Stomach (tissue), 9 donors: ENCODE measurements around the gene CYP2A13. TPM values are rescaled to one million over a fixed set of nuclear protein-coding genes. Genes with fewer than 3 reads are reported as not detected.

ENCODE experiments used
- DNase-seq, 2 donors: peaks; one replicate each; pipeline versions ENCODE4 v3.0.0 to v3.0.0-alpha.2; 2013 to 2019
- H3K27ac ChIP-seq, 5 donors: fragments of 200-600 bp in 4 of 5; sonication (generic) in 4 of 5; one replicate each; pipeline ENCODE4 v1.5.1; 2013 to 2019; ENCODE audit warnings: mild to moderate bottlenecking in 1 of 5, moderate library complexity in 1 of 5
- H3K27me3 ChIP-seq, 3 donors: fragments of 200-600 bp; sonication (generic); one replicate each; pipeline ENCODE4 v1.5.1; 2017 to 2019; ENCODE audit warnings: mixed run types in 1 of 3
- H3K36me3 ChIP-seq, 4 donors: fragments of 200-600 bp; sonication (generic); 1 replicate in 3 of 4; 2 replicates in 1 of 4; pipeline ENCODE4 v1.5.1; 2016 to 2019
- H3K4me1 ChIP-seq, 4 donors: fragments of 200-600 bp; sonication (generic); one replicate each; pipeline ENCODE4 v1.5.1; 2016 to 2019
- H3K4me3 ChIP-seq, 4 donors: fragments of 200-600 bp; sonication (generic) in 3 of 4; one replicate each; pipeline ENCODE4 v1.5.1; 2016 to 2019; ENCODE audit warnings: mild to moderate bottlenecking in 1 of 4
- H3K9me3 ChIP-seq, 4 donors: fragments of 200-600 bp; sonication (generic); one replicate each; pipeline ENCODE4 v1.5.1; 2016 to 2019
- EP300 ChIP-seq: sonication (generic); formaldehyde crosslinking; IDR thresholded peaks from one replicate; pipeline ENCODE4 v1.6.1; 2017; ENCODE audit warnings: antibody characterized with exemption
- POLR2A ChIP-seq, 4 donors: fragments of 450-650 bp; IDR thresholded peaks; one replicate each; pipeline ENCODE4 v1.6.1; 2016; ENCODE audit warnings: antibody characterized with exemption in 4 of 4, control low read depth in 2 of 4, mild to moderate bottlenecking in 1 of 4, moderate library complexity in 1 of 4
- POLR2AphosphoS5 ChIP-seq, 3 donors: sonication (generic); formaldehyde crosslinking; IDR thresholded peaks; one replicate each; pipeline ENCODE4 v1.6.1; 2016; ENCODE audit warnings: antibody characterized with exemption in 3 of 3
- WGBS, 5 donors: extraction: QIAGEN DNeasy Blood & Tissue Kit in 3 of 5; methylation state at CpG; one replicate each; pipeline versions ENCODE4 v1.1.5 to v1.1.7; 2013 to 2018; 5-methylcytosine and 5-hydroxymethylcytosine counted together
- intact Hi-C: fragments of 100-400 bp; cut with DNase I; formaldehyde crosslinking; loops from one replicate; pipeline ENCODE4 v1.15.1; 2023; ENCODE audit warnings: low total_unique reads
- polyA plus RNA-seq, 3 donors: library from polyadenylated mRNA; stranded (reverse); fragments of 200-250 nt; gene quantifications; one replicate each; pipeline ENCODE4 v1.2.3, GENCODE V29; 2013
- total RNA-seq, 5 donors: library from RNA; depleted of rRNA; stranded (reverse); fragments of >200 nt; gene quantifications; one replicate each; pipeline versions ENCODE4 v1.1.0 to v1.2.3, GENCODE V29; 2014 to 2016
- TF ChIP-seq, protein P1 (sequence below), 7 experiments: fragments of 450-650 bp in 4 of 7; fragments of 200-600 bp in 3 of 7; sonication (generic) in 3 of 7; IDR thresholded peaks; one replicate each; pipeline ENCODE4 v1.5.1; 2016 to 2019; ENCODE audit warnings: antibody characterized with exemption in 7 of 7, control low read depth in 2 of 7, mild to moderate bottlenecking in 1 of 7
- donor health status: healthy with polysubstance abuse.
- donor health status: Bipolar disorder and iron deficiency.
- donor health status: healthy.

Gene CYP2A13
- total and polyA plus RNA-seq, 8 donors = not detected

DNA sequence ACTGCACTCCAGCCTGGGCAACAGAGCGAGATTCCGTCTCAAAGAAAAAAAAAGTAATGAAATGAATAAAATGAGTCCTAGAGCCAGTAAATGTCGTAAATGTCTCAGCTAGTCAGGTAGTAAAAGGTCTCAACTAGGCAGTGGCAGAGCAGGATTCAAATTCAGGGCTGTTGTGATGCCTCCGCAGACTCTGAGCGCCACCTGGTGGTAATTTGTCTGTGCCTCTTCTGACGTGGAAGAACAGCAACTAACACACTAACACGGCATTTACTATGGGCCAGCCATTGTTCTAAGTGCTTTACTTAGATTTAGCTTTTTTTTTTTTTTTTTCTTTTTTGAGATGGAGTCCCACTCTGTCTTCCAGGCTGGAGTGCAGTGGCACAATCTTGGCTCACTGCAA, 56.2 kb downstream of the CYP2A13 start:
- H3K4me3 ChIP-seq = no peak overlapping the region
- 21 to 33% (median 31%) methylated on average over 7 of the region's 7 CpGs for WGBS, 5 donors
- TF ChIP-seq, protein P1, sequence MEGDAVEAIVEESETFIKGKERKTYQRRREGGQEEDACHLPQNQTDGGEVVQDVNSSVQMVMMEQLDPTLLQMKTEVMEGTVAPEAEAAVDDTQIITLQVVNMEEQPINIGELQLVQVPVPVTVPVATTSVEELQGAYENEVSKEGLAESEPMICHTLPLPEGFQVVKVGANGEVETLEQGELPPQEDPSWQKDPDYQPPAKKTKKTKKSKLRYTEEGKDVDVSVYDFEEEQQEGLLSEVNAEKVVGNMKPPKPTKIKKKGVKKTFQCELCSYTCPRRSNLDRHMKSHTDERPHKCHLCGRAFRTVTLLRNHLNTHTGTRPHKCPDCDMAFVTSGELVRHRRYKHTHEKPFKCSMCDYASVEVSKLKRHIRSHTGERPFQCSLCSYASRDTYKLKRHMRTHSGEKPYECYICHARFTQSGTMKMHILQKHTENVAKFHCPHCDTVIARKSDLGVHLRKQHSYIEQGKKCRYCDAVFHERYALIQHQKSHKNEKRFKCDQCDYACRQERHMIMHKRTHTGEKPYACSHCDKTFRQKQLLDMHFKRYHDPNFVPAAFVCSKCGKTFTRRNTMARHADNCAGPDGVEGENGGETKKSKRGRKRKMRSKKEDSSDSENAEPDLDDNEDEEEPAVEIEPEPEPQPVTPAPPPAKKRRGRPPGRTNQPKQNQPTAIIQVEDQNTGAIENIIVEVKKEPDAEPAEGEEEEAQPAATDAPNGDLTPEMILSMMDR (IDR thresholded peaks at IDR 0.05) = peak in 5 of 7 experiments; percentile 61 to 88 (median 81)
- TF ChIP-seq EP300 = no peak
- peak in 1 of 3 donors; percentile 26 for TF ChIP-seq POLR2AphosphoS5 (IDR thresholded peaks at IDR 0.05)
- TF ChIP-seq POLR2A (IDR thresholded peaks at IDR 0.05) = no peak
- intact Hi-C loops = loop anchor here (5.0 kb wide), 1 partner anchor 162 kb away; no protein-coding TSS in a partner anchor
- no peaks in the 10 kb centered on the region for H3K36me3 ChIP-seq
- peaks cover 0 to 20% (median 0%) of the 10 kb centered on the region in 3 donors for H3K27me3 ChIP-seq
- no peak overlapping the region for H3K27ac ChIP-seq
- no peaks in the 10 kb centered on the region for H3K9me3 ChIP-seq
- H3K4me1 ChIP-seq = no peaks in the 10 kb centered on the region
- DNase-seq = peak; percentile 86 to 89

Other genes with a start within 250 kb of the CYP2A13 start
- not detected for gene CYP2A6, start 238.0 kb upstream of the CYP2A13 start, total RNA-seq
- gene CYP2A6, start 238.0 kb upstream of the CYP2A13 start, polyA plus RNA-seq = not detected
- gene CYP2A7, start 206.2 kb upstream of the CYP2A13 start, total RNA-seq = not detected
- not detected for gene CYP2A7, start 206.2 kb upstream of the CYP2A13 start, polyA plus RNA-seq
- under 1 TPM in 1 of 5 donors, not detected in 4; 0.87 TPM for gene CYP2B6, start 97.2 kb upstream of the CYP2A13 start, total RNA-seq
- not detected for gene CYP2B6, start 97.2 kb upstream of the CYP2A13 start, polyA plus RNA-seq
- gene CYP2F1, start 26.0 kb downstream of the CYP2A13 start, total RNA-seq = not detected
- under 1 TPM in 1 of 3 donors, not detected in 2; 0.30 TPM for gene CYP2F1, start 26.0 kb downstream of the CYP2A13 start, polyA plus RNA-seq
- gene CYP2S1, start 104.8 kb downstream of the CYP2A13 start, total RNA-seq = 10 to 100 TPM; 13.4 to 85.3 (median 39.7) TPM
- 10 to 100 TPM in 2 of 3 donors, 1 to 10 TPM in 1; 7.9 to 19.9 (median 15.5) TPM for gene CYP2S1, start 104.8 kb downstream of the CYP2A13 start, polyA plus RNA-seq
- gene AXL, start 130.8 kb downstream of the CYP2A13 start, total RNA-seq = 10 to 100 TPM; 14.8 to 48.7 (median 38.9) TPM
- 1 to 10 TPM; 6.1 to 8.4 (median 7.0) TPM for gene AXL, start 130.8 kb downstream of the CYP2A13 start, polyA plus RNA-seq
- gene HNRNPUL1, start 175.9 kb downstream of the CYP2A13 start, total RNA-seq = 100 to 1,000 TPM in 3 of 5 donors, 10 to 100 TPM in 2; 47.8 to 319 (median 104) TPM
- gene HNRNPUL1, start 175.9 kb downstream of the CYP2A13 start, polyA plus RNA-seq = 10 to 100 TPM; 64.2 to 89.0 (median 84.0) TPM
- 10 to 100 TPM in 3 of 5 donors, 1 to 10 TPM in 2; 2.2 to 62.6 (median 19.7) TPM for gene CCDC97, start 221.7 kb downstream of the CYP2A13 start, total RNA-seq
- 10 to 100 TPM in 2 of 3 donors, 1 to 10 TPM in 1; 9.8 to 13.7 (median 13.0) TPM for gene CCDC97, start 221.7 kb downstream of the CYP2A13 start, polyA plus RNA-seq